HG03175 (cell line): ENCODE results near the gene AGPAT3.
"Not testable (repeated sequence)": the region's sequence is repeated elsewhere in the genome, so short reads cannot be mapped to it uniquely, and the experiment has no call there.

Source experiments
- ATAC-seq: cut with Tn5 transposase; IDR thresholded peaks from one replicate; pipeline ENCODE4 v1.9.1; 2021; ENCODE audit warnings: mild to moderate bottlenecking, moderate library complexity; ENCODE audit not compliant: unreplicated experiment

The AGPAT3 gene, protein sequence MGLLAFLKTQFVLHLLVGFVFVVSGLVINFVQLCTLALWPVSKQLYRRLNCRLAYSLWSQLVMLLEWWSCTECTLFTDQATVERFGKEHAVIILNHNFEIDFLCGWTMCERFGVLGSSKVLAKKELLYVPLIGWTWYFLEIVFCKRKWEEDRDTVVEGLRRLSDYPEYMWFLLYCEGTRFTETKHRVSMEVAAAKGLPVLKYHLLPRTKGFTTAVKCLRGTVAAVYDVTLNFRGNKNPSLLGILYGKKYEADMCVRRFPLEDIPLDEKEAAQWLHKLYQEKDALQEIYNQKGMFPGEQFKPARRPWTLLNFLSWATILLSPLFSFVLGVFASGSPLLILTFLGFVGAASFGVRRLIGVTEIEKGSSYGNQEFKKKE

DNA sequence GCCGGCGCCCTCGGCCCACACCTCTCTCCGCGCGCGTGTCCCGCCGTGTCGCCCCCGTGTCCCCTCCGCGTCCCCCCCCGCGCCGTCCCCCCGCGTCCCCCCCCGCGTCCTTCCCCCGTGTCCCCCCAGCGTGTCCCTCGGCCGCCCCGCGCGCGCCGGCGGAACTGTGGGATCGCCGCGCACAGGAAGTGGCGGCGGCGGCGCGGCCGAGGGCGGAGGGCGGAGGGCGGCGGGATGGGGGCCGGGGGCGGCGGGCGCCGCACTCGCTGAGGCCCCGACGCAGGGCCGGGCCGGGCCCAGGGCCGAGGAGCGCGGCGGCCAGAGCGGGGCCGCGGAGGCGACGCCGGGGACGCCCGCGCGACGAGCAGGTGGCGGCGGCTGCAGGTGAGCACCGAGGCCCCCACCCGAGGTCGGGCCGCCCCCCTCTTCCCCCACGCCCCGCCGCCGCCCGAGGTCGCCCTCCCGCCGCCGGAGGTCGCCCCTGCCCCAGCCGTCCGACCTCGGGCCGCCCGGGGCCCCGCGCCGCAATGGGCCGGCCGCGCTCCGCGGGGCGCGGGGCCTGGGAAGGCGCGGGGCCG is at the start of gene AGPAT3:
Gene AGPAT3, plus strand, starts transcription at position 262 of the 578 bp plus-strand sequence. CDS start 94,459 bp downstream, outside the sequence.
- no peak for ATAC-seq

DNA sequence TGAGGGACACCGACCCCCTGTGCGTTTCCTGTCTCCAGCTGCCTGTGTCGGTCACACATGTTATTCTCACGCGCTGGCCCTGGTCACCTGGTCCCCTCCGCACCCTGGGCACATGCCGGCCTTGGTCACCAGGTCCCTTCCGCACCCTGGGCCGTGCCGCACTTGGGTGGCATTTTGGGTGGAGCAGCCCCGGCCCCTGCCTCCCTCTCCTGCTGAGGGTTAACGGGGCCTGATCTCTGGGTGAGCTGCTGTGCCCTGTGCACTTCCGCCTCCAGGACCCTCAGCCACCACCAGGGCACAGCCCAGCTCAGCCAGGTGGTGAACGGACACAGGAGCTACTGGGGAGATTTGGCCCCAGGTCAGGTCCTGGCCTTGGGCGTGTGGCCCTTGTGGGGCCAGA is 49.0 kb upstream of the AGPAT3 start:
- ATAC-seq, result no peak

DNA sequence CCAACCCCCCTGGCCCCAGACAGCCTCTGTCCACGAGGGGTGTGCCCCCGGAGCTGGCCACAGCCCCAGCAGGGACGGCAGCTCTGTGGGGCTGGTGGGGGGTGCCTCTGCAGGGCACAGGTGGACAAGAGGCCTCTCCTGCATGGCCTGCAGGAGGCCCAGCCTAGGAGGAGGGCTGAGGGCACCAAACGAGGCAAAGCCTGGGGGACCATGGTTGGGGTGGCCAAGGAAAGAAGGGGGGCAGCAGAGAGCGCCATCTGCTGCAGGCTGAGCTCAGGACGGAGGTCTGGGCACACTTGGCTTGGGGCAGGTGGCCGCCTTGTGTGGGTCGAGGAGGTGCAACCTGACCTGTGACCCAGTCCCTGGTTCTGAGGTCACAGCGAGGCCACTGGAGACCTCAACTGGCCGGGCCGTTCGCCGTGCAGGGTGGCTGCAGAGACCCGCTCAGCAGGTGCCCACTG is 48.4 kb upstream of the AGPAT3 start:
- ATAC-seq, result no peak

- no peak for ATAC-seq
Observed at GRCh38 chr21:43817157-43818086, 47.6 kb upstream of the AGPAT3 start.

DNA sequence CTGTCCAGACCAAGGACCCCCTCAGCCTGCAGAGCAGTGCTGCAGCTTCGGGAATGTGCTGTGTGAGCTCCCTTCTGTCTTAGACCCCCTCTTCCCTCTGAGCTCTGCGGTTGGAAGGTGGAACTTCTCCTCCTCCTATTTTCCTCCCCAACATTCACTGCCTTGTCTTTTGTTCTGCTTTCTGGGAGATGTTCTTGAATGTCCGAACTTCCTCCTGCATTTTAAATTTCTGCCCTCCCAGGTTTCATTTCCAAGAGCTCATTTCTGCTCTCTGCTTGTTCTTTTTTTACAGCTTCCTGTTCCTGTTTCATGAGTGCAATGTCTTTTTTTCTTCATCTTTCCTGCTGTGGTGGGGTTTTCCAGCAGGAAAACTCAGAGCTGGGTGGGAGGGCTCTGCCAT is 46.3 kb upstream of the AGPAT3 start:
- ATAC-seq, result no peak

DNA sequence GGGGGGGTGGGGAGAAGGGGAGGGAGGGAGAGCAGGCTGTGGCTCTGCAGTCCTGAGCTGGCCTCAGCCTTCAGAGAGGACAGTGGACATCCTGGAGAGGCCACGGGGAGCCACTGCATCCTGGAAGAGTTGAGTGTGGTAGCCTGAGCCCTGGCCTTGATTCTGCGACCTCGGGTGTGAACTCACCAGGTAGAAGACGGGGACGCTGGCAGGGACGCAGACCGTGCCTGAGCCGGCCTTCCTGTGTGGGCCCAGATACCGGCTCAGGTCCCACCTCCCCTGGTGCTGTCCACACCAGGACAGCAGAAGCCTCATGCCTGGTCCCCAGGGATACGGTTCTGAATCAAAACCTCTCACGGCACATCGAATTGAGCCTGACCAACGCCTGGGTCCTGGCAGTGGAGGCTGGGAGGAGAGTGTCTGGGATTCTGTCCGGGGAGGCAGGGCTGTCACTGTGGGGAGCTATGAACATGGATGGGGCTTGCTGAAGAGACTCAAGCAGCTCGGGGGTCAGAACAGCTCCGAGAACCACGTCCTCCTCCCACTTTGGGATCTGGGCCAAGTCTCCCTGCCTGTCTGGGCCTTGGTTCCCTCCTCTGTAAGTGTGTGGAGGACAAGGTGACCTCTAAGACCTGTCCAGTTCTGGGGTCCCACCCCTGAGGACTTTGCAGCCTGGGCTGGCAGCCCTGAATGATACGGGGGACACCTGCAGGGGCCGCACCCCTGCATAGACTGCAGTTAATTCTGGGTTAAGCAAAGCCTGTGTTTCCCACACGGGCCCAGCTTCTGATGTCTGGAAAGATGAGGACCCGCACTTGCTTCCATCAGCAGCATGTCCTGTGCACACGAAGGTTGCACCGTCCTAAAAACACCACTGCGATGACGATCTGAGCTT is 45.3 kb upstream of the AGPAT3 start:
- ATAC-seq, result no peak

DNA sequence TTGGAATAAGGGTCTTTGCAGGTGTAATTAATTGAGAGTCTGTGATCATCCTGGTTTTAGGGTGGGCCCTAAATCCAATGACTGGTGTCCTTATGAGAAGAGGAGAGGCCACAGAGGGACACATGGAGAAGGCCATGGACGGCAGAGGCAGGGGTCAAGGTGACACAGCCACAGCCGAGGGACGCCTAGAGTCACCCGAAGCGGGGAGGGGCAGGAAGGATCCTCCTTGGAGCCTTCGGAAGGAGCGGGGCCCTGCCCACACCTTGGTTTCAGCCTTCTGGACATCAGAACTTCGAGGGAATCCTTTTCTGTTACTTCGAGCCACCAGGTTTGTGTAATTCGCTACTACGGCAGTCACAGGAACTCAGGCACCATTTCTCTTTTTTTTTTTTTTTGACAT is 44.6 kb upstream of the AGPAT3 start:
- ATAC-seq, result no peak

GRCh38 chr21:43822166-43822565 is 42.9 kb upstream of the AGPAT3 start:
- not testable (repeated sequence) for ATAC-seq

GRCh38 chr21:43822741-43823140 is 42.3 kb upstream of the AGPAT3 start:
- not testable (repeated sequence) for ATAC-seq

DNA sequence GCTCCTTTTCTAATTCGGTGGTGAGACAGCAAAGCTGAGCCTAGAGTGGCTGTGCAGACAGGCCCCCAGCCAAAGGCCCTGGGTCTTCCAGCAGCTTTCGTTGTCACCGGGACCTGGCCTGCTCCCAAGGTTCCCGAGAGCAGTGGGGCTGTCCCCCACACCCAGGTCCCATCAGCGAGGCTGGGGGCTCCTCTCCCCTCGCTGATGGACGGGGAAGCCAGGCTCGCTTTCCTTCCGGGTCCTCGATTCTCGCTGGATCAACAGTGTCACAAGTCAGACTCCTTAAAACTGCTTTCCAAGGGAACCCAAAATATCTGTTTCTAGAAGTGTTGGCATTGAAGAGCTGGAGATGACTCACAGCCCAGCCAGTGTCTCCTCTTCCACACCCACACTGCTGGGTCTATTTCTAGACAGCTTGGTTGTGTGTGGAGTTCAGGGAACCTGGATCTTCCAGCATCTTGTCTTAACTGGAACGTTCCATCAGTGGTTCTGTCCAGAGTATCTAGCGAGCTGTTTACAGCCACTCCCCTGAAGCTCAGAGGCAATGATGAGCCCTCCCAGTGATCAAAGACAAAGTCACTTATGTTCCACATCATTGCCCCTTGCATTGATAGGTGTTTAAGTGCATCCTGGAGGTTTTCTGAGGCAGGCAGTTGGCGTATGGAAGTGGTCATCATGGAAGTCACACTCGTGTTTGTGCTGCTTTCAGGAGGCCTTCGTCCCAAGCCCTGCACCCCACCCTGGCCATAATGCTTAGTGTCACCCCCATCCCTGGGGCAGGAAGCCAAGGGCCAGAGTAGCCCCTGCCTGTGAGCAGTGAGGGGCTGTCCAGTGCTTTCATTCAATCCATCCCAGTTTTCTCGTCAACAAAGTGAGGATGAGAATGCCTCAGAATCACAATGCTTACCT is 40.4 kb upstream of the AGPAT3 start:
- no peak for ATAC-seq

DNA sequence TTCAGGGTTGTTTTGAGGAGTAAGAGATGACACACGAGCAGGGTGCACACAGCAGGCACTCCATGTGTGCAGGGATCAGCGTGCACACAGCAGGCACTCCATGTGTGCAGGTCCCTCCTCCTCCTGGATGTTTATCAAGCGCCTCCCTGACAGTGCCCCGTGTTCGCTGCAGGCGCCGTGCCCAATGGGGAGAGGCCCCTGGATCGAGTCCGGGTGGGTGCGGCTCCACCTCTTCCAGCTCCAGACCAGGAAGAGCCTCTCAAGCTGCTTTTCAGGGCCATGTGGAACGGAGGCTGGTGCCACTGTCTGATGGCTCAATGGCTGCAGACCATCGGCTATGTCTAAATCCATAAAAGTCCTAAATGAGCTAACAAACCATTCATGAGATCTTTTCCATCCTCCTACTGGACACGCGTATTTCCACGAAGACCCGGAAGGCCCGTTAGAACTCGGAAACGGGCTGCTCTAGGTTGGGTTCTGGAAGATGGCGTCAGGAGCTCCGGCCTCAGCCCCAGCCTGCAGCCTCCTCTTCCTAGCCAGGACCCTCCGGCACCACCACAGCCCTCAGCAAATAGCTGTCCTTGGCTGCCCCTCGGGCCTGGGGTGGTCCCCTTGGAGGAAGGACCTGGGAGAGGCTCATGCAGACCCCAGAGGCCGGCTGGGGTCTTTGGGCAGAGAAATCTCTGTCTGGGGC is 39.6 kb upstream of the AGPAT3 start:
- ATAC-seq, result no peak

DNA sequence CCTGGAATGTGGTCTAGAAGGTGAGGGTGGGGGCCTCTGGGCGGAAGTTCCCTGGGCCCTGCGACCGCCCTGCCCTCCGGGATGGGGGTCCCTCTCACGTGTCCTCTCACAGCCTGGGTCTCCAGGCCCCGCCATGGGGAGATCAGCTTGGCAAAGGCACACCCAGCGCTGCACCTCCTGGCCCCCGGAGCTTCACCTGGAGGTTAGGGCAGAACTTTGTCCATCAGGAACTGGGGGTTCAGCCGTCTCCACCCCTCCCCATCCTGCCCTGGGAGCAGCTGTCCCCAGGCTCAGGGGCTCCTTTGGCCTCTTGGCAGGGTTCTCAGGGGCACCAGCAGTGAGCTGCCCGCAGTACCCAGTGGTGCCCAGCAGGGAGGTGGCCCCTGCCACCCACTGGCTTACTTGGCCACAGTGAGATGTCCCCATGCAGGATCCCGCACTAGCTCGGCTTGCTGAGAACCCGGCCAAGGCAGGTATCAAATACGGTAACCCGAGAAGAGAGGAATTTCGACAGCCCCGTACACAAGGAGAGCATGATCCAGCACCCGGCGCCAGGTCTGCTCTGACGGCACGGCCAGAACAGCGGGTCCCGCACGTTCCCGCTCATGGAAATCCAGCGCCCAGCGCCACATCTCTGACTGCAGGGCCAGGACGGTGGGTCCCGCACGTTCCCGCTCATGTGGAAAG is 38.9 kb upstream of the AGPAT3 start:
- ATAC-seq, result no peak

GRCh38 chr21:43826623-43826974 is 38.4 kb upstream of the AGPAT3 start:
- ATAC-seq, result no peak

- no peak for ATAC-seq
Observed at GRCh38 chr21:43827015-43827611, 37.9 kb upstream of the AGPAT3 start.

DNA sequence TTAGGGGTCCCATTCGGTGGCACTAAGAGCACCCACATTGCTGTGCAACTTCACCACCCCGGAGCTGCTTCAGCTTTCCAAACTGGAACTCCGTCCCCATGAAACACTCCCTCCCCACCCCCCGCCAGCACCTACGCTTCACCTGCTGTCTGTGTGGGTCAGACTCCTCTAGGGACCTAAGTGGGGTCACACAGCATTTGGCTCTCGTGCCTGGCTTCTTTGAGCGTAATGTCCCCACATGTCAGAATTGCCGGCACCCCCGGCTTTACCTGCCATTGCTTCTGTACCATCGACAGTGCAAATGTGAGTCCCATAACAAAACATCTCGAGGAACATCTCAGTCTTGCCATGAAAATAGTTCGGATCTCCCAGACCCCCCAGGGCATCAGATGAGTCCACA is 35.9 kb upstream of the AGPAT3 start:
- no peak for ATAC-seq

DNA sequence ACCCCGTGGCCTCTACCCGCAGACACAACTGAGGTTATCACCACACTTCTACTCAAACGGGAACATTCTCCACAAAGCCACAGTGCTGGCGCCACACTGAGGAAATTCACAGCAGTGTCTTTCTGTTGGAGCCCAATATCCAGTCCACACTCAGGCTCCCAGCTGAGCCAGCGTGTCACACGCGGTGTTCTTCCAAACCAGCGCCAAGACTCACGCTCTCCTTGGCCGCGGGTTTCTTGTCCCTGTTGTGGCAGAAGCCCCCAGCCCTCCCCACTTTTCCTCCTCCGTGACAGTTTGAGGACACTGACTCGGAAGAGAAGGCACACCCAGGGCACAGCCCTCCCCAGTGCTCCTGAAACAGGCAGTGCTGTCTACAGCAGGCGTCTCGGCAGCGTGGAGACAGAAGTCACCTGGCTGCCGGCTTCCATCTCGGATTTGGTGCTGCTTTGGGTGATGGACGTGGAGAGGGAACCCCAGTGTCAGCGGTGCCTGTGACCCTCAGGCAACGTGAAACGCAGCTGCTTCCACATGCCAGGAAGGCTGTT is 35.4 kb upstream of the AGPAT3 start:
- no peak for ATAC-seq

- no peak for ATAC-seq
Observed at GRCh38 chr21:43832158-43832550, 32.9 kb upstream of the AGPAT3 start.

- ATAC-seq, result no peak
Observed at GRCh38 chr21:43832648-43833047, 32.4 kb upstream of the AGPAT3 start.
